CD4-positive, alpha-beta T cell treated with Interferon alpha-2 for 1 hour (primary cell): ENCODE measurements around the gene ERC1.

Experiments used
- DNase-seq, 2 donors: peaks; one replicate each; pipeline ENCODE4 v3.0.0-alpha.2; 2020 to 2022

ERC1 gene

GRCh38 chr12:1464925-1465324 lies 473.9 kb downstream of the ERC1 start:
- no peak for DNase-seq

- DNase-seq, result no peak
Measured at GRCh38 chr12:1465990-1466389, 475.0 kb downstream of the ERC1 start.

GRCh38 chr12:1466481-1467154 lies 475.6 kb downstream of the ERC1 start:
- no peak for DNase-seq

- DNase-seq, result no peak
Measured at GRCh38 chr12:1467710-1468109, 476.7 kb downstream of the ERC1 start.

GRCh38 chr12:1469070-1469469 lies 478.0 kb downstream of the ERC1 start:
- DNase-seq, result no peak

- DNase-seq, result no peak
Measured at GRCh38 chr12:1470051-1470450, 479.0 kb downstream of the ERC1 start.

GRCh38 chr12:1471224-1471623 lies 480.2 kb downstream of the ERC1 start:
- no peak for DNase-seq

GRCh38 chr12:1473418-1473817 lies 482.4 kb downstream of the ERC1 start:
- DNase-seq, result peak; percentile 24 to 35

GRCh38 chr12:1474041-1474573 lies 483.1 kb downstream of the ERC1 start:
- no peak for DNase-seq

- DNase-seq, result no peak
Measured at GRCh38 chr12:1474574-1475153, 483.6 kb downstream of the ERC1 start.

- no peak for DNase-seq
Measured at GRCh38 chr12:1479645-1480044, 488.6 kb downstream of the ERC1 start.

- DNase-seq, result no peak
Measured at GRCh38 chr12:1481326-1481725, 490.3 kb downstream of the ERC1 start.

- no peak for DNase-seq
Measured at GRCh38 chr12:1481906-1482305, 490.9 kb downstream of the ERC1 start.

- peak in 1 of 2 donors; percentile 18 for DNase-seq
Measured at GRCh38 chr12:1488908-1489381, 497.9 kb downstream of the ERC1 start.

- no peak for DNase-seq
Measured at GRCh38 chr12:1491983-1492697, 501.1 kb downstream of the ERC1 start.

- no peak for DNase-seq
Measured at GRCh38 chr12:1493781-1494565, 502.9 kb downstream of the ERC1 start.

GRCh38 chr12:1494856-1495255 lies 503.8 kb downstream of the ERC1 start:
- DNase-seq, result no peak

- DNase-seq, result no peak
Measured at GRCh38 chr12:1496162-1496900, 505.3 kb downstream of the ERC1 start.

GRCh38 chr12:1497161-1497560 lies 506.1 kb downstream of the ERC1 start:
- DNase-seq, result no peak

- no peak for DNase-seq
Measured at GRCh38 chr12:1498199-1498740, 507.2 kb downstream of the ERC1 start.

GRCh38 chr12:1499351-1499750 lies 508.3 kb downstream of the ERC1 start:
- no peak for DNase-seq
